Prostate gland (tissue), 2 donors: ENCODE data around the gene TTBK1.

Experiments used
- CTCF ChIP-seq, 4 experiments: fragments of 200-600 bp in 2 of 4; fragments of 450-650 bp in 2 of 4; sonication (generic) in 2 of 4; IDR thresholded peaks; 1 replicate in 3 of 4; 2 replicates in 1 of 4; pipeline ENCODE4 v1.5.1; 2016 to 2019; ENCODE audit warnings: antibody characterized with exemption in 4 of 4, mild to moderate bottlenecking in 2 of 4, moderate library complexity in 2 of 4
- POLR2A ChIP-seq: fragments of 450-650 bp; IDR thresholded peaks from one replicate; pipeline ENCODE4 v1.6.1; 2016; ENCODE audit warnings: antibody characterized with exemption, mild to moderate bottlenecking

GRCh38 chr6:43207286-43207685 lies 36.0 kb upstream of the TTBK1 start:
- TF ChIP-seq CTCF (IDR thresholded peaks at IDR 0.05): no peak
- no peak for TF ChIP-seq POLR2A
